ENCODE data around the gene SPOCK3.
"Not testable (repeated sequence)": the region's sequence is repeated elsewhere in the genome, so short reads cannot be mapped to it uniquely, and the experiment has no call there.

SPOCK3 gene

GRCh38 chr4:166924424-166924823 lies 309.9 kb downstream of the SPOCK3 start:
- TF ChIP-seq POLR2AphosphoS5 (IDR thresholded peaks at IDR 0.05; ENCODE audit: low read depth, low read length) (no peak), TAF1 (IDR thresholded peaks at IDR 0.05; ENCODE audit: borderline replicate concordance, low read depth, low read length) (no peak), POLR2A (IDR thresholded peaks at IDR 0.05; ENCODE audit: low read depth, low read length) (no peak)
- no peak for DNase-seq (ENCODE audit: insufficient read length)
- peak; percentile 62 for FAIRE-seq

- DNase-seq (ENCODE audit: insufficient read length), result no peak
- FAIRE-seq, result no peak
- no peak for TF ChIP-seq POLR2AphosphoS5 (IDR thresholded peaks at IDR 0.05; ENCODE audit: low read depth, low read length)
- no peak for TF ChIP-seq TAF1 (IDR thresholded peaks at IDR 0.05; ENCODE audit: borderline replicate concordance, low read depth, low read length)
- TF ChIP-seq POLR2A (IDR thresholded peaks at IDR 0.05; ENCODE audit: low read depth, low read length), result no peak
Measured at GRCh38 chr4:166913926-166914325, 320.4 kb downstream of the SPOCK3 start.

GRCh38 chr4:166903408-166903807 lies 330.9 kb downstream of the SPOCK3 start:
- no peak for FAIRE-seq
- TF ChIP-seq POLR2A (IDR thresholded peaks at IDR 0.05; ENCODE audit: low read depth, low read length), result no peak
- no peak for TF ChIP-seq TAF1 (IDR thresholded peaks at IDR 0.05; ENCODE audit: borderline replicate concordance, low read depth, low read length)
- TF ChIP-seq POLR2AphosphoS5 (IDR thresholded peaks at IDR 0.05; ENCODE audit: low read depth, low read length), result no peak
- no peak for DNase-seq (ENCODE audit: insufficient read length)

GRCh38 chr4:166902941-166903340 lies 331.4 kb downstream of the SPOCK3 start:
- DNase-seq (ENCODE audit: insufficient read length) (no peak), FAIRE-seq (no peak)
- no peak for TF ChIP-seq POLR2A (IDR thresholded peaks at IDR 0.05; ENCODE audit: low read depth, low read length)

- no peak for DNase-seq (ENCODE audit: insufficient read length)
- TF ChIP-seq POLR2A (IDR thresholded peaks at IDR 0.05; ENCODE audit: low read depth, low read length), result no peak
- TF ChIP-seq POLR2AphosphoS5 (IDR thresholded peaks at IDR 0.05; ENCODE audit: low read depth, low read length), result no peak
- TF ChIP-seq TAF1 (IDR thresholded peaks at IDR 0.05; ENCODE audit: borderline replicate concordance, low read depth, low read length), result no peak
- FAIRE-seq, result no peak
Measured at GRCh38 chr4:166896254-166896653, 338.0 kb downstream of the SPOCK3 start.

GRCh38 chr4:166895771-166896170 lies 338.5 kb downstream of the SPOCK3 start:
- no peak for FAIRE-seq
- DNase-seq (ENCODE audit: insufficient read length), result no peak
- no peak for TF ChIP-seq TAF1 (IDR thresholded peaks at IDR 0.05; ENCODE audit: borderline replicate concordance, low read depth, low read length)
- TF ChIP-seq POLR2A (IDR thresholded peaks at IDR 0.05; ENCODE audit: low read depth, low read length), result no peak
- TF ChIP-seq POLR2AphosphoS5 (IDR thresholded peaks at IDR 0.05; ENCODE audit: low read depth, low read length), result no peak

- TF ChIP-seq TAF1 (IDR thresholded peaks at IDR 0.05; ENCODE audit: borderline replicate concordance, low read depth, low read length), result no peak
- no peak for TF ChIP-seq POLR2AphosphoS5 (IDR thresholded peaks at IDR 0.05; ENCODE audit: low read depth, low read length)
- TF ChIP-seq POLR2A (IDR thresholded peaks at IDR 0.05; ENCODE audit: low read depth, low read length), result no peak
- FAIRE-seq (no peak), DNase-seq (ENCODE audit: insufficient read length) (no peak)
Measured at GRCh38 chr4:166887457-166887856, 346.8 kb downstream of the SPOCK3 start.

- DNase-seq (ENCODE audit: insufficient read length) (no peak), FAIRE-seq (no peak)
- TF ChIP-seq TAF1 (IDR thresholded peaks at IDR 0.05; ENCODE audit: borderline replicate concordance, low read depth, low read length) (no peak), POLR2A (IDR thresholded peaks at IDR 0.05; ENCODE audit: low read depth, low read length) (no peak), POLR2AphosphoS5 (IDR thresholded peaks at IDR 0.05; ENCODE audit: low read depth, low read length) (no peak)
Measured at GRCh38 chr4:166886718-166887117, 347.6 kb downstream of the SPOCK3 start.

- FAIRE-seq (no peak), DNase-seq (ENCODE audit: insufficient read length) (no peak)
- TF ChIP-seq TAF1 (IDR thresholded peaks at IDR 0.05; ENCODE audit: borderline replicate concordance, low read depth, low read length) (no peak), POLR2AphosphoS5 (IDR thresholded peaks at IDR 0.05; ENCODE audit: low read depth, low read length) (no peak), POLR2A (IDR thresholded peaks at IDR 0.05; ENCODE audit: low read depth, low read length) (no peak)
Measured at GRCh38 chr4:166882221-166882620, 352.1 kb downstream of the SPOCK3 start.

- DNase-seq (ENCODE audit: insufficient read length) (no peak), FAIRE-seq (no peak)
- TF ChIP-seq POLR2A (IDR thresholded peaks at IDR 0.05; ENCODE audit: low read depth, low read length), result no peak
- no peak for TF ChIP-seq POLR2AphosphoS5 (IDR thresholded peaks at IDR 0.05; ENCODE audit: low read depth, low read length)
- no peak for TF ChIP-seq TAF1 (IDR thresholded peaks at IDR 0.05; ENCODE audit: borderline replicate concordance, low read depth, low read length)
Measured at GRCh38 chr4:166875821-166876220, 358.5 kb downstream of the SPOCK3 start.

GRCh38 chr4:166862032-166862431 lies 372.3 kb downstream of the SPOCK3 start:
- no peak for TF ChIP-seq TAF1 (IDR thresholded peaks at IDR 0.05; ENCODE audit: borderline replicate concordance, low read depth, low read length)
- no peak for TF ChIP-seq POLR2A (IDR thresholded peaks at IDR 0.05; ENCODE audit: low read depth, low read length)
- no peak for TF ChIP-seq POLR2AphosphoS5 (IDR thresholded peaks at IDR 0.05; ENCODE audit: low read depth, low read length)
- FAIRE-seq, result no peak
- DNase-seq (ENCODE audit: insufficient read length), result no peak

- not testable (repeated sequence) for FAIRE-seq; DNase-seq (ENCODE audit: insufficient read length)
Measured at GRCh38 chr4:166850398-166850797, 383.9 kb downstream of the SPOCK3 start.

- FAIRE-seq, result no peak
- DNase-seq (ENCODE audit: insufficient read length), result no peak
- no peak for TF ChIP-seq TAF1 (IDR thresholded peaks at IDR 0.05; ENCODE audit: borderline replicate concordance, low read depth, low read length)
- TF ChIP-seq POLR2AphosphoS5 (IDR thresholded peaks at IDR 0.05; ENCODE audit: low read depth, low read length), result no peak
- no peak for TF ChIP-seq POLR2A (IDR thresholded peaks at IDR 0.05; ENCODE audit: low read depth, low read length)
Measured at GRCh38 chr4:166846939-166847338, 387.4 kb downstream of the SPOCK3 start.
